Activated CD4-positive, alpha-beta T cell treated with anti-CD3 and anti-CD28 coated beads, Interleukin-2, amount 50 U/mL, for 1 hour (primary cell): ENCODE results near the gene MEGF11.

Experiments used
- DNase-seq: peaks from one replicate; pipeline ENCODE4 v3.0.0-alpha.2; 2020

MEGF11 gene

DNA sequence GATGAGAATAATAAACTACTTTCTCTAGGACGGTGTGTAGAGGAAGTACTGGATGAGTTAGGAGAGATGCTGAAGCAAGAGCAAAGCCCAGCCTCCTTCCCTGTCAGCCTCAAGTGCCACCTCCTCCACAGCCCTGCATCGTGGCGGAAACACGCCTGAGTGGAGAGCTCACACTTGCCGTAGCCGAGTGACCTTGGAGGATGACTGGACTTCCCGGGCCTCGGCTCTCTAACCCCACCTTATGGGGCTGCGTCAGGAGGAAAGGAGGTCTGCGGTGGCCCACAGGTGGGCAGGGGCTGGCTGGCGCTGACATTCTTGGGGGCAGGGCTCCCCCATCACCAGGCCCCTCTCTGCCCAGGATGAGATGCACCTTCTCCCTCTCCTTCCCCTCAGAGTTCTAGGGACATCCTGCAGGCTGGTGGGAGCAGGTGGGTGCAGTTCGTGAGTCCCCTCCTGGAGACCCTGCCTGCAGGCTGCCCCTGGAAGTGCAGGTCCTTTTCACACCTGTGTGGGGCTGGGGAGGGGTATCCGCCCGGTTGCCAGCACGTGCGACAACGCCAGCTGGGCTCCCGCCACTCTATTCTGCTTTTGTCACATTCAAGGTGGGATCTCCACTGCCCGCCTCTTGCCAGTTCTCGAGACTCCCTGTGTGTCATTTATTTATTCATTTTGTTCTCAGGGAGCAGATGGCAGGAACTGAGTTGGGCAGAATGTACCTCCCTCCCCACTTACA lies 175.2 kb downstream of the MEGF11 start:
- DNase-seq = no peak

GRCh38 chr15:66077320-66077663 lies 176.3 kb downstream of the MEGF11 start:
- no peak for DNase-seq

DNA sequence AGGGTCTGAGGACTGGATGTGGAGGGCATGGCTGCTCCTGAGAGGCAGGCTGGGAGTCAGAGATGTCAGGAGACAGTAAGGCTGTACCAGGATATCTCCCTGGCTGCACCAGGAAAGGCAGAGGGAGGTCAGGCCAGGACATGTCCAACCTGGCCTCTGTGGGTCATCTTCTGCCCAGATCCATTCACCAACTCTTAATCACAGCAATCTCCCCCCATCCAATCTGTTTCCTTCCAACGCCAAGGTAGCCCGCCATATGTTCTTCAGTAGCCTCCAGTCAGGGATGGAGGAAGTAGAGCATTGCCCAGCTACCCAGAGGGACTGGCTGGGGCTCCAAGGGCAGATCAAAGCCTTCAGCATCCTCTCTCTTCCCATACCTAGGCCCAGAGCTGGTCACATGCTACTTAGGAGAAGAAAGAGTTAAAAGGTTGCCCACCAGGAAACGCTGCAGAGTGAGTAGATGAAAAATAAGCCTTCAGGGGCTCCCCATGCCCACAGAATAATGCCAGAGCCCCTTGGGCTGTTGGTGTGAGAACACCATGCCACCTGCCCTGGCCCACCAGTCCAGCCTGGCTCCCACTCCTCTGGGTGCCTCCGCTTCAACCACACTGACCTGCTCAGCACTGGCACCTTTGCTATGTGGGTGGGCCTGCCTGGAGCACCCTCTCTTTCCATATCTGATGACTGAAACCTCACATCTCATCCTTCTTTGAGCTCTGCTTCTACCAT lies 176.8 kb downstream of the MEGF11 start:
- no peak for DNase-seq

- DNase-seq = no peak
Measured at GRCh38 chr15:66075947-66076346, 177.6 kb downstream of the MEGF11 start.

DNA sequence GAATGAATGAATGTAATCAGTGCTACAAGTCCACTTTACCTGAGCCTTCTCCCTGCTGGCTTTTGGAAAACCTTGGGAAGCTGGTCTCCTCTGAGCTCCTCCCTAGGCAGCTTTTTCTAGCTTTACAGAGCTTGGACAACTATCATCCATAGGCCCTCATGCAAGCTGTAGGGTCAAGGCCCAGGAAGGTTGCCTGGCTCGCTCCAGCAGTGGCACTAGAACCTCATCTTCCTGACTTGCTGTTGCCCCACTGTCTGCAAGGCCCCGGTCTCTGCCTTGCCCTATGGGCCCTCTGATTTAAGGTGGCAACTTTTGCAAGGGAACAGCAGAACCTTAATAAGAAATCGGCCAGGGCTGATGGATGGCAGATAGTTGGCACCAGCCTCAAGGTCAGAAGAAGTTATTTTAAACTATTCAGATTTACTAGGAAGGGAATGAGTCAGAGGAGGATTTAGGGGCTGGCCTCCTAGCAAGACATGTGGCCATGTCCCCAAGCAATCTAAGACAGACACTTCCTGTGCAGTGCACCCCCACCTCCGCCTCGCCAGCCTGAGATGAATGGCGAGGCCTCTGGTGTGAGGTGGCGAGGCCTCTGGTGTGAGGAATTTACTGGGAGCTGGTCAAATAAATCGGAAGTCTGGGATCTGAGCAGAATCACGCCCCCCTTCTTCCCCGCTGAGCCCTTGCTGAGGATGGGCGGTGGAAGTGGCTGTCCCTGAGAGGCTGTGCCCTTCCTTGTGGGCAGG lies 180.8 kb downstream of the MEGF11 start:
- no peak for DNase-seq

DNA sequence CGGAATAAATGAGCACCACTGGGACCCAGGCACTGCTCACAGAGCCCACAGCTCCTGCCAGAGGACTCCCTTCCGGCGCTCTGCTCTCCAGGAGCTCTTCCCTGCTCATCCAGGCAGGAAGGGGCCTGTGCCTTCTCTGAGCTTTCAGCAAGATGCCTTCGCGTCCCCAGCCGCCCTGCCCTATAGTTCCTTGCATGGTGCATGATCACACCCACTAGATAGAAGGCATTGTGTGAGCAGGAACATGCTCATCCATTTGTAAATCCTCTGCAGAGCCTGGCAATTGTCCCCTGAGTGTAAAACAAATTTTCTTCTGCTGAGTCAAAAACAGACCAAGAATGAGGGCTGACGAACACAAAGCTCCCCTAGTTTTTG lies 181.6 kb downstream of the MEGF11 start:
- no peak for DNase-seq

GRCh38 chr15:66071160-66071920 lies 182.2 kb downstream of the MEGF11 start:
- DNase-seq = no peak

DNA sequence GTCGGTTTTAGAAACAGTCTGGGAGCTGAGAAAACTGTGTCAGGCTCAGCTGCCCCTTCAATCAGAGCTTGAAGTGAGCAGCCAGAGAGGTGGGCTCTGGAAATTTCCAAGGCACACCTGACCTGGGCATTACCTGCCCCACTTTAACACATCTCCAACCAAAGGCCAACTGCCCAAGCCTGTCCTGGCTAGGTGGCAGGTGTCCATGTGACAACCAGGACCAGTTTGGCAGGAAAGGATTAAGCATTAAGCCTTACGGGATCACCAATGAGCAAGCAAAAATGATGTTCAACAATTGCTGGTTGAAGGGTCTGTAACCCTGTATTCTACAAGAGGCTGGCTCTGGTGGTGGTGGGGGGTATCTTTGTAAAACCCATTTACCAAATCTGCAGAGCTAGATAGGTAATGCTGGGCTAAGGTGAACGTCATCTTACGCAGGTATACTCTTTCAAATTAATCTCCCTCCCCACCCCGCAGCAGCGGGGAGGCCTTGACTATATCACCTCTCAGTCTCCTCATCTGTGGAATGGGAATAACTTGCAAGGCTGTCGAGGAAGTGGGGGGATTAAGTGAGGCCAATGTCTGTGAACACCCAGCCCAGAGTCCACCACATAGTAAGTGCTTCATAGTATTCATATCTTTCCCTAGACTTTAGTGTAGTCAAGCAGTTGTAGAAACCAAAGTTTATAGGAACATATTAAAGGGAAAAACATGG lies 183.2 kb downstream of the MEGF11 start:
- DNase-seq = no peak

- DNase-seq = no peak
Measured at GRCh38 chr15:66069751-66070150, 183.8 kb downstream of the MEGF11 start.

- DNase-seq = no peak
Measured at GRCh38 chr15:66068801-66069200, 184.7 kb downstream of the MEGF11 start.

DNA sequence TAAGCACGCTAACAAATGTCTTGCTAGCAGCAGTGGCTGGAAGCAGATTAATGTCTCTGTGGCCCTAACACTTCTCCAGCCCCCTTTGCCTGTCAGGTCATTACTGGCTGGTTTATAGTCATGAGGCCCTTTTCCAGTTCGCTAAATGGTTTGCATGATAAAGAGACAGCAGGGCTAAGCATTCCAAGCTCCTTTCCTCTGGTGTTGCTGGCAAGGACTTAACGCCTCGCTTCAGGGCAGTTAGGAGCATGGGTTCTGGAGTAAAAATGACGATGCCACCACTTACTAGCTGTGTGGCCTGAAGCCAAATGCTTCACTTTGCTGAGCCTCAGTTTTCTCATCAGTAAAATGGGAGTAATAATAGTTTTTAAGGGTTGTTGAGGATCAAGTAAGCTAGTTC lies 185.9 kb downstream of the MEGF11 start:
- no peak for DNase-seq

DNA sequence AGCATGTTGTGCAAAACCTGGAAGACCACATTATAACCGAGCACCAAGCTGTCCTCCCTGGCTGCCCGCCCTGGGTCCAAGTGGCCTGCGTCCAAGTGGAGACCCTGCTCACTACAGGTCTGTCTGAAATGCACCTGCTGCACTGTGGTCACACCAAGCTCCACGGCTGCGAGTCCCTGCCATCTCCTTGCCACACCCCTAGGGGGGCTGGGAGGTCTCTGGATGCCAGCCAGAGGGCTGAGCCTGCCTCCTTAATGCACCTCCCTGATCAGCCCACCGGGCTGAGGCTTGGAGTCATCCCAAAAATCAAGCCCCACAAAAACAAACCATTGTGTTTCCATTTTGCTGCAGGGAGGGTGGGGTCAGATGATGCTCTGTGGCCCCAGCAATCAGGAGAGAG lies 187.1 kb downstream of the MEGF11 start:
- DNase-seq = no peak

GRCh38 chr15:66066005-66066404 lies 187.5 kb downstream of the MEGF11 start:
- no peak for DNase-seq

GRCh38 chr15:66065325-66065724 lies 188.2 kb downstream of the MEGF11 start:
- no peak for DNase-seq

- no peak for DNase-seq
Measured at GRCh38 chr15:66063147-66063546, 190.4 kb downstream of the MEGF11 start.

DNA sequence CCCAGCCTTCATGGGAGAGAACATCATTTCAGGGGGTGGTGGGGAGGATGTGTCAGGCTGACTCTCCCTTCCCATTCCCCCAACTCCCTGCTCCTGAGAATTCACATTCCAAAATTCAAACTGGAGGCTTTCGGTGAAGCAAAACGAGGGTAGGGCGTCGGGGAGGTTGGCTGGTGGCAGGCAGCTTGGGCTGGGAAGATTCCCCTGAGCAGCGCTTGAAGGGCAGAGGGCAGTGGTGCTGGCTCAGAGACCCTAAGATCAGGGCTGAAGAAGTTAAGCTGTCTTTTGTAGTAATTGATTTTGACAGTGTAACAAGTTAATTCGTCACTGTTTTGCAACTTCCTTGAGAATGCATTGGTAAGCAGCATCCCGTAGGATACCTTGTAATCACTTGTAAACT lies 196.5 kb downstream of the MEGF11 start:
- no peak for DNase-seq

- DNase-seq = no peak
Measured at GRCh38 chr15:66053991-66054390, 199.6 kb downstream of the MEGF11 start.

GRCh38 chr15:66051833-66052232 lies 201.7 kb downstream of the MEGF11 start:
- no peak for DNase-seq

DNA sequence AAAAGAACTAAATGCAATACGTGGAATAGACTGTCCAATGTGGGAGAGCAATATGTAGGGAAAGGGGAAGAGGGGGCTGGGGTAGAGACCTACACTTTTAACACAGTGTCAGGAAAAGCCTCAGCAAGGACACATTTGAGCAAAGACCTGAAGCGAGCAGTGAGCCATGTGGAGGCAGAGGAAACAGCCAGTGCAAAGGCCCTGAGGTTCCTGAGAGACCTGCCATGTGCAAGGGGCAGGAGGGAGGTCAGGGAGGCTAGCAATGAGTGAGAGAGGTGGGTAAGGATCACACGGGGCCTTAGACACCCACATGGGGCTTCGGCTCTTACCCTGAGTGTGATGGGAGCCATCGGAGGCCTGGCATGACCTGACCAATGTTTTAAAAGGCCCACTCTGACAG lies 203.3 kb downstream of the MEGF11 start:
- DNase-seq = no peak

GRCh38 chr15:66049353-66049752 lies 204.2 kb downstream of the MEGF11 start:
- DNase-seq = no peak

DNA sequence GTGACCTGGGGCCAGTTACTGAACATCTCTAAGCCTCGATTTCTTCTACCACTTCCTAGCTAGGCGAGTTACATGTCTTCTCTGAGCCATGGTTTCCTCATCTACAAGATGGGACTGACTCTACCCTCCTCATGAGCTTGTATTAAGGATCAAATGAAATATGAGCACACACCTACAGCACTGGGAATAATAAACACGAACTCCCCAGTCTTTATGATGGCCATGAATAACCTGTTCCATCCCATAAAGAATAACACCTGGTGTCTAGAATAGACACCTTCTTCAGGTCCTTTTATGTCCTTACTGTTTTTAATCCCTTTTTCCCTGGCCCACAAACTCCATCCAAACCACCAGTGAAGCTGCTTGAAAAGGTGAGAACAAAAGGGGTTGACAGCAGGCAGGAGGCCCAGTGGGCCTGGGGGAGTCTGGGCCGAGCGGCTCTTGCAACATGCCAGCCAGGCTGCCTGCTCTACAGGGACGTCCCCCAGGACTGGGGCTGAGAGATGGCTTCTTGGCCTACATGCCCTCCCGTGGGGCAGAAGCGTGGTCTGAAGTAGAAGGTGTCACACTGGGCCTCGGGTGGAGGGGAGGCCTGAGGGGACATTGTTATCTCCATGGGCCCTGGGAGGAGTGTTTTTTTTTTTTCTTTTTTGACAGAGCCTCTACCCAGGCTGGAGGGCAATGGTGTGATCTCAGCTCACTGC lies 206.1 kb downstream of the MEGF11 start:
- no peak for DNase-seq

- no peak for DNase-seq
Measured at GRCh38 chr15:66046751-66047150, 206.8 kb downstream of the MEGF11 start.
